H1 (cell line): ENCODE measurements around the gene ADCY6. TPM values are rescaled to one million over a fixed set of nuclear protein-coding genes. Genes with fewer than 3 reads are reported as not detected.

ENCODE experiments used
- BACH1 ChIP-seq: IDR thresholded peaks from 2 replicates; pipeline ENCODE4 v1.6.1; 2012; ENCODE audit warnings: low read length, improper control_type of control experiment
- CBX5 ChIP-seq: fragments of 300-800, 300-1000 bp; sonication (generic); IDR thresholded peaks from 2 replicates; pipeline ENCODE4 v1.7.1; 2016; ENCODE audit warnings: antibody characterized with exemption, low read length, low read depth
- CHD2 ChIP-seq: IDR thresholded peaks from 2 replicates; pipeline ENCODE4 v1.6.1; 2012; ENCODE audit warnings: low read length, improper control_type of control experiment
- GABPA ChIP-seq: IDR thresholded peaks from 2 replicates; pipeline ENCODE4 v1.6.1; 2011; ENCODE audit warnings: mild to moderate bottlenecking, low read length, moderate library complexity, borderline replicate concordance; ENCODE audit not compliant: insufficient read depth
- KDM5A ChIP-seq: fragments of 200-600 bp; IDR thresholded peaks from 2 replicates; pipeline ENCODE4 v1.7.1; 2012; ENCODE audit warnings: mild to moderate bottlenecking, low read length, inconsistent platforms, mixed read lengths
- PHF8 ChIP-seq: fragments of 200-600 bp; sonication (generic); conservative IDR thresholded peaks from 2 replicates; pipeline ENCODE4 v1.7.1; 2012; ENCODE audit warnings: low read depth, mild to moderate bottlenecking, inconsistent platforms, low read length, moderate library complexity
- TBP ChIP-seq: IDR thresholded peaks from 2 replicates; pipeline ENCODE4 v1.6.1; 2011; ENCODE audit warnings: low read depth, low read length, improper control_type of control experiment
- polyA plus RNA-seq, 7 experiments: library from polyadenylated mRNA; depleted of rRNA in 3 of 7; stranded (reverse) in 5 of 7; unstranded in 2 of 7; fragments of >200 nt in 5 of 7; fragments of 200-250 nt in 2 of 7; gene quantifications; 1 replicate in 5 of 7; 2 replicates in 1 of 7; 4 replicates in 1 of 7; pipeline versions ENCODE4 v1.2.1 to v1.2.3, GENCODE V29; 2011 to 2013; ENCODE audit warnings: missing spikeins in 2 of 7, mixed read lengths in 2 of 7
- total RNA-seq: library from RNA; stranded (reverse); fragmentation: NEBNext Ultra II Directional; extraction: Animal tissue kit (Norgen Biotek cat#: 25700); gene quantifications from 2 replicates; pipeline ENCODE4 v1.2.1, GENCODE V29; 2021
- TF ChIP-seq, protein P1 (sequence below): fragments of 300-600 bp; sonication (generic); IDR thresholded peaks from 2 replicates; pipeline ENCODE4 v1.7.1; 2012; ENCODE audit warnings: low read length, moderate library complexity, mild to moderate bottlenecking, inconsistent platforms; ENCODE audit not compliant: insufficient replicate concordance

ADCY6 gene
- total and polyA plus RNA-seq, 2 of the 8 experiments (the other 6 are each of a cell fraction or from before 2014, with no cell fraction given) = 11.7 to 17.5 TPM

- TF ChIP-seq BACH1 (peak; percentile 68), PHF8 (peak; percentile 81), CHD2 (peak; percentile 96), GABPA (peak; percentile 97), TBP (peak; percentile 75), CBX5 (no peak), KDM5A (peak; percentile 80)
- TF ChIP-seq, protein P1, sequence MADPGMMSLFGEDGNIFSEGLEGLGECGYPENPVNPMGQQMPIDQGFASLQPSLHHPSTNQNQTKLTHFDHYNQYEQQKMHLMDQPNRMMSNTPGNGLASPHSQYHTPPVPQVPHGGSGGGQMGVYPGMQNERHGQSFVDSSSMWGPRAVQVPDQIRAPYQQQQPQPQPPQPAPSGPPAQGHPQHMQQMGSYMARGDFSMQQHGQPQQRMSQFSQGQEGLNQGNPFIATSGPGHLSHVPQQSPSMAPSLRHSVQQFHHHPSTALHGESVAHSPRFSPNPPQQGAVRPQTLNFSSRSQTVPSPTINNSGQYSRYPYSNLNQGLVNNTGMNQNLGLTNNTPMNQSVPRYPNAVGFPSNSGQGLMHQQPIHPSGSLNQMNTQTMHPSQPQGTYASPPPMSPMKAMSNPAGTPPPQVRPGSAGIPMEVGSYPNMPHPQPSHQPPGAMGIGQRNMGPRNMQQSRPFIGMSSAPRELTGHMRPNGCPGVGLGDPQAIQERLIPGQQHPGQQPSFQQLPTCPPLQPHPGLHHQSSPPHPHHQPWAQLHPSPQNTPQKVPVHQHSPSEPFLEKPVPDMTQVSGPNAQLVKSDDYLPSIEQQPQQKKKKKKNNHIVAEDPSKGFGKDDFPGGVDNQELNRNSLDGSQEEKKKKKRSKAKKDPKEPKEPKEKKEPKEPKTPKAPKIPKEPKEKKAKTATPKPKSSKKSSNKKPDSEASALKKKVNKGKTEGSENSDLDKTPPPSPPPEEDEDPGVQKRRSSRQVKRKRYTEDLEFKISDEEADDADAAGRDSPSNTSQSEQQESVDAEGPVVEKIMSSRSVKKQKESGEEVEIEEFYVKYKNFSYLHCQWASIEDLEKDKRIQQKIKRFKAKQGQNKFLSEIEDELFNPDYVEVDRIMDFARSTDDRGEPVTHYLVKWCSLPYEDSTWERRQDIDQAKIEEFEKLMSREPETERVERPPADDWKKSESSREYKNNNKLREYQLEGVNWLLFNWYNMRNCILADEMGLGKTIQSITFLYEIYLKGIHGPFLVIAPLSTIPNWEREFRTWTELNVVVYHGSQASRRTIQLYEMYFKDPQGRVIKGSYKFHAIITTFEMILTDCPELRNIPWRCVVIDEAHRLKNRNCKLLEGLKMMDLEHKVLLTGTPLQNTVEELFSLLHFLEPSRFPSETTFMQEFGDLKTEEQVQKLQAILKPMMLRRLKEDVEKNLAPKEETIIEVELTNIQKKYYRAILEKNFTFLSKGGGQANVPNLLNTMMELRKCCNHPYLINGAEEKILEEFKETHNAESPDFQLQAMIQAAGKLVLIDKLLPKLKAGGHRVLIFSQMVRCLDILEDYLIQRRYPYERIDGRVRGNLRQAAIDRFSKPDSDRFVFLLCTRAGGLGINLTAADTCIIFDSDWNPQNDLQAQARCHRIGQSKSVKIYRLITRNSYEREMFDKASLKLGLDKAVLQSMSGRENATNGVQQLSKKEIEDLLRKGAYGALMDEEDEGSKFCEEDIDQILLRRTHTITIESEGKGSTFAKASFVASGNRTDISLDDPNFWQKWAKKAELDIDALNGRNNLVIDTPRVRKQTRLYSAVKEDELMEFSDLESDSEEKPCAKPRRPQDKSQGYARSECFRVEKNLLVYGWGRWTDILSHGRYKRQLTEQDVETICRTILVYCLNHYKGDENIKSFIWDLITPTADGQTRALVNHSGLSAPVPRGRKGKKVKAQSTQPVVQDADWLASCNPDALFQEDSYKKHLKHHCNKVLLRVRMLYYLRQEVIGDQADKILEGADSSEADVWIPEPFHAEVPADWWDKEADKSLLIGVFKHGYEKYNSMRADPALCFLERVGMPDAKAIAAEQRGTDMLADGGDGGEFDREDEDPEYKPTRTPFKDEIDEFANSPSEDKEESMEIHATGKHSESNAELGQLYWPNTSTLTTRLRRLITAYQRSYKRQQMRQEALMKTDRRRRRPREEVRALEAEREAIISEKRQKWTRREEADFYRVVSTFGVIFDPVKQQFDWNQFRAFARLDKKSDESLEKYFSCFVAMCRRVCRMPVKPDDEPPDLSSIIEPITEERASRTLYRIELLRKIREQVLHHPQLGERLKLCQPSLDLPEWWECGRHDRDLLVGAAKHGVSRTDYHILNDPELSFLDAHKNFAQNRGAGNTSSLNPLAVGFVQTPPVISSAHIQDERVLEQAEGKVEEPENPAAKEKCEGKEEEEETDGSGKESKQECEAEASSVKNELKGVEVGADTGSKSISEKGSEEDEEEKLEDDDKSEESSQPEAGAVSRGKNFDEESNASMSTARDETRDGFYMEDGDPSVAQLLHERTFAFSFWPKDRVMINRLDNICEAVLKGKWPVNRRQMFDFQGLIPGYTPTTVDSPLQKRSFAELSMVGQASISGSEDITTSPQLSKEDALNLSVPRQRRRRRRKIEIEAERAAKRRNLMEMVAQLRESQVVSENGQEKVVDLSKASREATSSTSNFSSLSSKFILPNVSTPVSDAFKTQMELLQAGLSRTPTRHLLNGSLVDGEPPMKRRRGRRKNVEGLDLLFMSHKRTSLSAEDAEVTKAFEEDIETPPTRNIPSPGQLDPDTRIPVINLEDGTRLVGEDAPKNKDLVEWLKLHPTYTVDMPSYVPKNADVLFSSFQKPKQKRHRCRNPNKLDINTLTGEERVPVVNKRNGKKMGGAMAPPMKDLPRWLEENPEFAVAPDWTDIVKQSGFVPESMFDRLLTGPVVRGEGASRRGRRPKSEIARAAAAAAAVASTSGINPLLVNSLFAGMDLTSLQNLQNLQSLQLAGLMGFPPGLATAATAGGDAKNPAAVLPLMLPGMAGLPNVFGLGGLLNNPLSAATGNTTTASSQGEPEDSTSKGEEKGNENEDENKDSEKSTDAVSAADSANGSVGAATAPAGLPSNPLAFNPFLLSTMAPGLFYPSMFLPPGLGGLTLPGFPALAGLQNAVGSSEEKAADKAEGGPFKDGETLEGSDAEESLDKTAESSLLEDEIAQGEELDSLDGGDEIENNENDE = no peak
These were observed 72.2 kb downstream of the ADCY6 start, which contains the start of gene CCNT1 (continued) for GRCh38 chr12:48716493-48717251.
